Aorta (tissue), 5 donors: ENCODE measurements around the gene GRIA1. TPM values are rescaled to one million over a fixed set of nuclear protein-coding genes. Genes with fewer than 3 reads are reported as not detected.

Source experiments
- ATAC-seq: fragments of 200-7000 bp; cut with Tn5 transposase; one replicate; pipeline ENCODE4 v1.9.1; 2022; ENCODE audit warnings: moderate library complexity; ENCODE audit not compliant: low FRiP score
- DNase-seq, 2 donors: peaks; one replicate each; pipeline ENCODE4 v3.0.0-alpha.2; 2020
- H3K27ac ChIP-seq, 2 donors: one replicate each; pipeline ENCODE4 v1.5.1; 2013; ENCODE audit warnings: low read length in 2 of 2, mild to moderate bottlenecking in 2 of 2, moderate library complexity in 2 of 2, control low read depth in 1 of 2, inconsistent platforms in 1 of 2, low read depth in 1 of 2
- H3K27me3 ChIP-seq, 2 donors: one replicate each; pipeline ENCODE4 v1.6.1; 2013; ENCODE audit warnings: control low read depth in 1 of 2, low read length in 1 of 2, mild to moderate bottlenecking in 1 of 2, moderate library complexity in 1 of 2; ENCODE audit not compliant: insufficient read depth in 2 of 2, control insufficient read depth in 1 of 2
- H3K36me3 ChIP-seq, 2 donors: one replicate each; pipeline ENCODE4 v1.6.1; 2013; ENCODE audit warnings: control low read depth in 1 of 2, low read length in 1 of 2, mild to moderate bottlenecking in 1 of 2; ENCODE audit not compliant: insufficient read depth in 2 of 2, control insufficient read depth in 1 of 2
- H3K4me1 ChIP-seq, 2 donors: one replicate each; pipeline ENCODE4 v1.6.1; 2013; ENCODE audit warnings: low read length in 2 of 2, control low read depth in 1 of 2, mild to moderate bottlenecking in 1 of 2, moderate library complexity in 1 of 2; ENCODE audit not compliant: insufficient read depth in 2 of 2, control insufficient read depth in 1 of 2
- H3K4me3 ChIP-seq, 2 donors: one replicate each; pipeline ENCODE4 v1.5.1; 2013; ENCODE audit warnings: low read length in 2 of 2, control low read depth in 1 of 2, mild to moderate bottlenecking in 1 of 2
- H3K9me3 ChIP-seq: one replicate; pipeline ENCODE4 v1.6.1; 2013; ENCODE audit warnings: mild to moderate bottlenecking, low read length; ENCODE audit not compliant: control insufficient read depth
- WGBS, 2 donors: extraction: QIAGEN DNeasy Blood & Tissue Kit; methylation state at CpG; one replicate each; pipeline ENCODE4 v1.1.7; 2013; 5-methylcytosine and 5-hydroxymethylcytosine counted together
- intact Hi-C, 2 donors: fragments of 100-400 bp; cut with DNase I; formaldehyde crosslinking; loops; one replicate each; pipeline versions ENCODE4 v1.14.2 to v1.15.0; 2022
- polyA plus RNA-seq, 2 donors: library from polyadenylated mRNA; stranded (reverse); fragments of 200-250 nt; gene quantifications; one replicate each; pipeline ENCODE4 v1.2.3, GENCODE V29; 2013
- total RNA-seq, 2 donors: library from RNA; stranded (reverse); fragmentation: NEBNext Ultra II Directional; extraction: Animal tissue kit (Norgen Biotek cat#: 25700); gene quantifications; one replicate each; pipeline ENCODE4 v1.2.1, GENCODE V29; 2021
- donor health status: healthy with polysubstance abuse.
- donor health status: Bipolar disorder and iron deficiency.
- donor health status: DM: no; HTN: no; CAD: no.
- donor health status: DM: no; HTN: no; CAD: no.
- donor health status: DM: yes; HTN: yes; CAD: no.

The GRIA1 gene
- total and polyA plus RNA-seq, 4 donors: 6.3 to 20.2 (median 7.0) TPM

DNA sequence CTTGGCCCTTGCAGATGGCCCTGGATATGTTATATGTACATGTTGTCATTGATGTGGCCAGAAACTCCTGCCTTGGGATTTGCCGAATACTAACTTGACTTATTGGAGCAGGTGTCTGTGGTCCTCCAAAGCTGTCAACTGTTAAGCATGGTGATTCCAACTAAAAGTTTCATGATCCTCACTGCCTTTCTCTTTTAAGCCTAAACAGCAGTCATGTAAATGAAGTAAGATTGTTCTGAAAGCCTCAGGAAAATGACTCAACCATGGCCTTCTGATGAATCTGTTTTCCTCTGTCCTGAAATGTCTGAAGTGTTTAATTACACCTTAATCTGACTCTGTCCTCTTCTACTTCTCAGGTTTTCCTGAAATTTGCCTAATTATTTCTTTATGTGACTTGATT, 303.2 kb downstream of the GRIA1 start:
- ATAC-seq: no peak
- Histone ChIP-seq H3K4me3 (no peak overlapping the region), H3K36me3 (no peaks in the 10 kb centered on the region), H3K9me3 (no peaks in the 10 kb centered on the region), H3K27ac (no peak overlapping the region), H3K4me1 (no peaks in the 10 kb centered on the region), H3K27me3 (no peaks in the 10 kb centered on the region)
- intact Hi-C loops: no loop called here
- WGBS, 2 donors: 97 to 100% methylated on average over 1 of the region's 1 CpG
- no peak for DNase-seq

DNA sequence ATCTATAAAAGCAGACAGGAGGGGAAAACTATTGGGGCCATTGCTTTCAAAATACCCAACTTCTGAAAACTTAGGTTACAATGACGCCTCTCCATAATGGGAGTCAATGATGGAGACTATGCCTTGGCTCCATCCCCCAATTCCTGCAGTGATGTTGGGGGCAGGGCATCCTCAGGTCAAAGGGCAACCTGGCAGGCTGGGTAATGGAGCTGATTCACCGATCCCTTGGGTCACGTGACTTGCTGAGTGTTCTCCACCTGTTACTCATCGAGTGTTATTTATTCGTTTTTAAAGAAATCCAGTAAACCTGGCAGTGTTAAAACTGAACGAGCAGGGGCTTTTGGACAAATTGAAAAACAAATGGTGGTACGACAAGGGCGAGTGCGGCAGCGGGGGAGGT, 303.9 kb downstream of the GRIA1 start:
- no peak for DNase-seq
- Histone ChIP-seq H3K36me3 (no peaks in the 10 kb centered on the region), H3K4me1 (no peaks in the 10 kb centered on the region), H3K9me3 (no peaks in the 10 kb centered on the region), H3K27me3 (no peaks in the 10 kb centered on the region), H3K27ac (no peak overlapping the region), H3K4me3 (no peak overlapping the region)
- intact Hi-C loops: no loop called here
- 86 to 94% methylated on average over 10 of the region's 10 CpGs for WGBS, 2 donors
- ATAC-seq: no peak

DNA sequence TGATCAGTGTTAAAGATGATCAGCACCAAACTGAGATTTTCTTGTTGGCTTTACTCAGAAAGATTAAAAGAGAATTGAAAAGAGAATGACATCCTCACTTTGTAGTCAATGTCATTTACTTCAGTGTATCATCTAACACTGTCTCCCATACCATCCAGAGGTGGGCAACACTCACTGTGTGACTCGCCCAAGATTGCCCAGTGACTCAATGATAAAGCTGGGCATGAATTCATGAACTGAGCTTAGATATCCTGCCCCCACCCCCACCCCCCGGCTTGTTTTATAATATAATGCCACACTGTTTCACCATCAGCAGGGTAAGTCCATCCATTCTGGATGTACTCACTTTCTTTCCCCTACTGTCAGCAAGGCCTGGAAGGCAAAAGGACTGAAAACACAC, 306.1 kb downstream of the GRIA1 start:
- ATAC-seq: no peak
- no peaks in the 10 kb centered on the region for H3K27me3 ChIP-seq
- H3K4me1 ChIP-seq: no peaks in the 10 kb centered on the region
- H3K27ac ChIP-seq: no peak overlapping the region
- H3K4me3 ChIP-seq: no peak overlapping the region
- H3K9me3 ChIP-seq: no peaks in the 10 kb centered on the region
- WGBS, 2 donors: 95 to 96% methylated on average over 2 of the region's 2 CpGs
- no peak for DNase-seq
- no peaks in the 10 kb centered on the region for H3K36me3 ChIP-seq
- intact Hi-C loops: no loop called here

DNA sequence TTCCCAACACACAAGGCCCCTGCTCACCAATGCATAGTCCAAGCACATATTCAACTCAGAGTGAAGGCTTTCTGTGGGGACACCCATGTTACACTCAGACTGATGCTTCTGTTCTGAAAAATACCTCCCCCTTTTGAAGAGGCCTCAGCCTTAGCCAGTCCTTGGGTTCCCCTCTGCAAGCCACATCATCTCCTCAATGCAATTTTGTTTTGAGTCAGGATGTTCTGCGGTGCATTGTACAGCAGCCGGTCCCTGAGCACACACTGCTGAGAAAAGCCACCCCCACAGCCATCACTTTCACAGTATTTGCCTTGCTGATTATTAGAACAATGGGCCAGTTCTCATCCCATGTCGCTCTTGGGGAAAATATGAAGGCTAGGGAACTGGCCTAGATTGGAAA, 307.0 kb downstream of the GRIA1 start:
- no peaks in the 10 kb centered on the region for H3K36me3 ChIP-seq
- no peaks in the 10 kb centered on the region for H3K9me3 ChIP-seq
- WGBS, 2 donors: 84 to 98% methylated on average over 3 of the region's 3 CpGs
- DNase-seq: no peak
- H3K27ac ChIP-seq: no peak overlapping the region
- H3K27me3 ChIP-seq: no peaks in the 10 kb centered on the region
- intact Hi-C loops: no loop called here
- no peak overlapping the region for H3K4me3 ChIP-seq
- no peaks in the 10 kb centered on the region for H3K4me1 ChIP-seq
- no peak for ATAC-seq

DNA sequence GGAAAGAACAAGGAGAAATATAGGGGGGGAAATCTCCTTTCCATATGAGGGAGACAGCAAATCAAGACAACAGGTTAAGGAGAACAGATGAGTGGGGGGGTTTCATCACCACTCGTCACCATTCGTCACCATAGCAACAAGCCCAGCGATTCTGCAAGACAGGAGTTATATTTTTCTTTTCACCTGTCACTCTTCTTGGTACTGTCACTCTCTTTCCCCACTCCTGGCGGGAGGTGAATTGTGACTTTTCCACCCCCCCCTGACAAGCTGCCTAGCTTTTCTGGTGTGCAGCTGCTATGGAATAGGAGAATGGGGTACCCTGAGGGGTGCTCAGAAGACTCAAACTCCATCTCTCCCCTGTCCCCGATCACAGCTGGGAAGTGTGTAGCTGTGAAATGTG, 308.4 kb downstream of the GRIA1 start:
- WGBS, 2 donors: 65 to 77% methylated on average over 5 of the region's 5 CpGs

DNA sequence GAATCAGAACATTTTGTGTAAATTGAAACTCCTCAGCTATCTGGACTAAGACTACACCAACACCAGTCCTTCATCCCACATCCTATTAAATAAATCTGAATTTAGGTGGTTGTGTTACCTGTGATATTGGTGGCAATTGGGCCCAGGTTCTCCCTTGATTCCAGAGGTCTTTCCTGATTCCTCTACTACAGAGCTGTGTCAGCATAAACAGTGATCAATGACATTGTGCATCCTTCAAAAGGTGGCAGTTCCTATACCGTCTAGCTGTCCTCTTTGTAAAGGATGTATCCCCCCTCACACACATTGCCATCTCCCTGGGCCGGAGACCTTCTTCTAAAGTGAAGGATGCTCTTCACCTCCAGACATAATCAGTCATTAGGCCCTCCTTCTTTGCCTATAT, 309.0 kb downstream of the GRIA1 start:
- Histone ChIP-seq H3K9me3 (no peaks in the 10 kb centered on the region), H3K36me3 (no peaks in the 10 kb centered on the region), H3K27ac (no peak overlapping the region), H3K4me3 (no peak overlapping the region), H3K4me1 (no peaks in the 10 kb centered on the region), H3K27me3 (no peaks in the 10 kb centered on the region)
- WGBS, 2 donors: 94 to 95% methylated on average over 2 of the region's 2 CpGs
- ATAC-seq (no peak), DNase-seq (no peak)
- intact Hi-C loops: no loop called here

More for the DNA sequence above, 308.4 kb downstream of the GRIA1 start:
- no peak for ATAC-seq
- H3K36me3 ChIP-seq: no peaks in the 10 kb centered on the region
- intact Hi-C loops: no loop called here
- no peak overlapping the region for H3K4me3 ChIP-seq
- H3K27ac ChIP-seq: no peak overlapping the region
- H3K9me3 ChIP-seq: no peaks in the 10 kb centered on the region
- no peaks in the 10 kb centered on the region for H3K27me3 ChIP-seq
- H3K4me1 ChIP-seq: no peaks in the 10 kb centered on the region
- no peak for DNase-seq

DNA sequence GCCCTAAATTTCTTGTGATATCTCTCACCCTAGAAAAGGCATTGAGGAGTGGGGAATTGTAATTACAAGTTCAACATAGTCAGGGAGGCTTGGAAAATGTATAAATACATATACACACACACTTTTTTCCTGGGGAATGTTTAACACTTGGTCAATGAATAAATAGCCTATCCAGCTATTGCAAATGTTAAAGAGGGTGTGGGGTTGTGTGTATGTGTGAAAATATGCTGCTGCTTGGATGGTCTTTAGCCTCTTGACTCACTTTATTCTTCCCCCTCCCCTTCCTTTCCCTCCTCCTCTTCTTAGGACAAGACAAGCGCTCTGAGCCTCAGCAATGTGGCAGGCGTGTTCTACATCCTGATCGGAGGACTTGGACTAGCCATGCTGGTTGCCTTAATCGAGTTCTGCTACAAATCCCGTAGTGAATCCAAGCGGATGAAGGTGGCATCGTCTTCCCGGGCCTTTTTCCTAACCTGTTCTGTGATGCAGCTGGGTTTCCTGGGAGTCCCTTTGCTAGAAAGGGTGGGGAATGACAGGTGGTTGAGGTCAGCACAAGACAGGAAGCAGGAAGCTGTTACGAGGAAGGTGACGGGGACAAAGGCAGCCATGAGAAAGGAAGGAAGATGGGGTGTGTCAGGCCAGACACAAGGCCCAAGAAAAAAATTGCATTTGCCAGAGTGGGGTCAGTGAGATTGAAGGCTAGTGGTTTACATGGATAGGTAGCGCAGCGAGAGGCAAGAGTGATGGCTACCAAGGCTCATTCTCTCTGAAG, 311.8 kb downstream of the GRIA1 start:
- no peaks in the 10 kb centered on the region for H3K9me3 ChIP-seq
- no peak for DNase-seq
- no peaks in the 10 kb centered on the region for H3K36me3 ChIP-seq
- H3K4me1 ChIP-seq: no peaks in the 10 kb centered on the region
- H3K27ac ChIP-seq: no peak overlapping the region
- no peaks in the 10 kb centered on the region for H3K27me3 ChIP-seq
- intact Hi-C loops: no loop called here
- no peak overlapping the region for H3K4me3 ChIP-seq
- ATAC-seq: no peak
- 93 to 96% methylated on average over 12 of the region's 12 CpGs for WGBS, 2 donors

DNA sequence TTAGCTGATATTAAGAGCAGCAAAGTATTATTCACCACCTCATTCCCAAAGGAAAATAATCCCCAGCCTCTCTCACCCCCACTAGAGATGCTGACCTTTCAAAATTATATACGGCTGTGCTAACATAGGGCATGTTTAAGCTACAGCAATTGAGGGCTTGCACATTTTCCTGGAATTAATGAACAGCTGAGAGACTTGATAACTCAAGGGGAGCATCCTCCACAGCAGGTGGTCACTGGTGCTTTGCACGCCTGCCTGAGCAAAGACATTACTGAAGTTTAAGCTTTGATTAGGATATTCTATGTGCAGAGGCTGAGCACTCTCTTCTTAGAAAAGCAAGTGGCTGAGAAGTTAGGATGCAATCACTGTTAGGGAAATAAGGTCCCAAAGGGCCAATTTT, 317.3 kb downstream of the GRIA1 start:
- DNase-seq (no peak), ATAC-seq (no peak)
- Histone ChIP-seq H3K4me3 (no peak overlapping the region), H3K27ac (no peak overlapping the region), H3K4me1 (peaks cover 0 to 1% of the 10 kb centered on the region in 2 donors), H3K36me3 (no peaks in the 10 kb centered on the region), H3K9me3 (no peaks in the 10 kb centered on the region), H3K27me3 (no peaks in the 10 kb centered on the region)
- 66% methylated on average over 2 of the region's 2 CpGs for WGBS, 2 donors
- intact Hi-C loops: no loop called here

DNA sequence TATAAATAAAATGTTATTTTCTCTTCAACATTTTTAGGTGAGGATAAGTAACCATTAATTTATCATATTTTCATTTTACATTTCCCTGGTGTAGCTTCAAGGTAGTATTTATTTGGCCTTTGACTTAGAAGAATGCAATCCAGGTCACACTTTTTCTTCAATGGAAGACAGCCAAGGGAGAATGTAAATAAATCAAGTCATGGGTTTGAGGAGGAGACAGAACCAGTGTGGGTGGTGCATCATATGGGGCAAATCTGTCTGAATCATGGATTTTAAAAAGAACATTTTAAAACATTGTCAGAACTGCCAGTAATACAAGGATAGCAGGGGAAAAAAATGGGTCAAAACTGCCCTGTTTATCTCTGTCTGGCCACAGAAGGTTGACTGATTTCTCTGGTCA, 318.7 kb downstream of the GRIA1 start:
- Histone ChIP-seq H3K4me3 (no peak overlapping the region), H3K9me3 (no peaks in the 10 kb centered on the region), H3K4me1 (peaks cover 0 to 1% of the 10 kb centered on the region in 2 donors), H3K36me3 (no peaks in the 10 kb centered on the region), H3K27me3 (no peaks in the 10 kb centered on the region), H3K27ac (no peak overlapping the region)
- DNase-seq (no peak), ATAC-seq (no peak)
- intact Hi-C loops: no loop called here
